GM19193 (cell line): ENCODE data around the gene TMEM200A.

Source experiments
- POLR2A ChIP-seq: IDR thresholded peaks from 4 replicates; pipeline ENCODE4 v1.6.1; 2011; ENCODE audit not compliant: insufficient read depth, insufficient read length; ENCODE audit errors: extremely low read depth

TMEM200A gene

GRCh38 chr6:130365166-130366106 lies at the start of gene TMEM200A:
TMEM200A (plus strand) TSS chr6:130366017; CDS start chr6:130440423, 74,406 bp downstream.
- no peak for TF ChIP-seq POLR2A

- TF ChIP-seq POLR2A, result no peak
These were observed 44.9 kb upstream of the TMEM200A start for GRCh38 chr6:130320908-130321307.

GRCh38 chr6:130322673-130323268 lies 43.0 kb upstream of the TMEM200A start:
- no peak for TF ChIP-seq POLR2A

- TF ChIP-seq POLR2A, result no peak
These were observed 41.2 kb upstream of the TMEM200A start for GRCh38 chr6:130324657-130325056.

GRCh38 chr6:130326496-130326895 lies 39.3 kb upstream of the TMEM200A start:
- no peak for TF ChIP-seq POLR2A

GRCh38 chr6:130337534-130337933 lies 28.3 kb upstream of the TMEM200A start:
- no peak for TF ChIP-seq POLR2A

GRCh38 chr6:130354322-130354721 lies 11.5 kb upstream of the TMEM200A start:
- TF ChIP-seq POLR2A, result no peak

GRCh38 chr6:130355572-130355971 lies 10.2 kb upstream of the TMEM200A start:
- TF ChIP-seq POLR2A, result no peak

- no peak for TF ChIP-seq POLR2A
These were observed 8.4 kb upstream of the TMEM200A start for GRCh38 chr6:130357436-130357835.

GRCh38 chr6:130359736-130360135 lies 6.1 kb upstream of the TMEM200A start:
- no peak for TF ChIP-seq POLR2A

- no peak for TF ChIP-seq POLR2A
These were observed 3.7 kb upstream of the TMEM200A start for GRCh38 chr6:130362128-130362527.

- TF ChIP-seq POLR2A, result no peak
These were observed 1.5 kb upstream of the TMEM200A start for GRCh38 chr6:130364224-130364780.

- no peak for TF ChIP-seq POLR2A
These were observed 539 bp downstream of the TMEM200A start for GRCh38 chr6:130366107-130367005.

- no peak for TF ChIP-seq POLR2A
These were observed 1.9 kb downstream of the TMEM200A start for GRCh38 chr6:130367767-130368166.

- TF ChIP-seq POLR2A, result no peak
These were observed 2.8 kb downstream of the TMEM200A start for GRCh38 chr6:130368576-130368975.

- no peak for TF ChIP-seq POLR2A
These were observed 4.0 kb downstream of the TMEM200A start for GRCh38 chr6:130369831-130370230.
